Amniotic stem cell (primary cell): ENCODE data around the gene SSNA1.

Source experiments
- DNase-seq: peaks from one replicate; lab custom pipeline; 2025; lab: John Stamatoyannopoulos, UW

Gene SSNA1

DNA sequence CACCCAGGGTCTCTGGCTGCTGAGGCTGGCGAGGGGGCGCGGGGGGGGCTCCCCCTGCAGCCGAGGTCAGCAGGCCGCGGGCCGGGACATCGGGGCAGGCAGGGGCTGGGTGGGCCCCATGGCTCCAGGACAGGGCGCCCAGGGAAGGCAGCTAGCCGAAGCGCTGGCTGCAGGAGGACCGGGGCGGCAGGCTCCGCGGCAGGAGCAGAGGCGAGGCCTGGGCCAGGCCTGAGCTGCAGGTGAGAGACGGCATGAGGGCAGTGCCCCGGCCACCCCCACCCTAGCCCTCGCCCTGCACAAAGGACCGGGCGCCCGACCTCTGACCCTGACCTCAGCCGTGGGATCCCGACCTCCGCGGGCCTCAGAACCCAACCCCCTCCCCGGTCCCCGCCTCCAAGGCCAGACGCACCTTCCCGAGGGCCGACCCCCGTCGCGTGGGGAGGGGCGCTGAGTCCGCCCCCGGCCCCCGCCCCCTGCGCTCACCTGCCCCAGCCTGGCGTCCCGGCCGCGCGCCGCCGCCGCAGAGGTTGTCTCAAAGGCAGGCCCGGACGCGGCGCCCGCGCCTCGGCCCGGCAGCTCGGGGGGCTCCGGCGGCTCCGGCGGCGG is 33.1 kb downstream of the SSNA1 start:
- no peak for DNase-seq

DNA sequence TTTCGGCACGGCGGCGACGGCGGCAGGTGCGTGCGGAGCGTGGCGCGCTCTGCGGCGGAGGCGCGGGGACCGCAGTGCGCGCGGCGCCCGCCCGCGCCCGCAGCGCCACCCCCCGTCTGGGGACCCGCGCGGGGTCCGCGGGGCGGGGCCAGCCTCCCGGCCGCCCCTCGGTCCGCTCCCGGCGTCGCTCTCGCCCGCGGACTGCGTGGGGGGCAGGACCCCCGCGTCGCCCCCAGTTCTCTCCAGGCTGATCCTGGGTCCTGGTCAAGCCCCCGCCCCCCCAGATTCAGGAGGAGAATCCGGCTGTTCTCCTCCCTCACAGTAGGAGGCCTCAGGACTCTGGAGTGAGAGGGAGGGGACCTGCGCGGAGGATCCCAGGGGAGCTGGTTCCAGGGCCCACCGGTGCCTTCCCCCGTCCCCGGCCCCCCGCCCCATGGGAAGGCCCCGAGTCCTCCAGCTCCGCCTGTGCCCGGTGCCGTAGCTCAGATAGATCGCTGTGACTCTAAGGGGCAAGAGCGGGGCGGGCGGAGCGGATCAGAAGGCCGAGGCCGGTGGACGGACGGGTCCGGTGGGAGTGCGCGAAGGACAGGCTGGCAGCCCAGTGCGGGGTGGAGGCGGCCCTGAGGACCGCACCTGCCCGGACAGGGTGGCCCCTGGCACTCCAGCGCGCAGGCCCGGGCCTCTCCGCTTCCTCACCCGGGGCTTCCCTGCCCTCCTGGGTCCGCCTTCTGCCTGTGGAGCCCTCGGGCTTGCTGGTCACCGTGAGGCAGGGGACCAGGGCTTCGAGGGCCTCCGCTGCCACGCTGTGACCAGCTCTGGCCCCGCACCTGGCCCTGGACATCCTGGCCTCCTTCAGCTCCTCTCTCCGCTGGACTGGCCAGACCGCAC is 34.0 kb downstream of the SSNA1 start, which contains the start of gene RNF208:
TSS of gene RNF208 (minus strand) at position 51 of the 888 bp plus-strand sequence. CDS start 1,028 bp downstream, outside the sequence.
- no peak for DNase-seq

DNA sequence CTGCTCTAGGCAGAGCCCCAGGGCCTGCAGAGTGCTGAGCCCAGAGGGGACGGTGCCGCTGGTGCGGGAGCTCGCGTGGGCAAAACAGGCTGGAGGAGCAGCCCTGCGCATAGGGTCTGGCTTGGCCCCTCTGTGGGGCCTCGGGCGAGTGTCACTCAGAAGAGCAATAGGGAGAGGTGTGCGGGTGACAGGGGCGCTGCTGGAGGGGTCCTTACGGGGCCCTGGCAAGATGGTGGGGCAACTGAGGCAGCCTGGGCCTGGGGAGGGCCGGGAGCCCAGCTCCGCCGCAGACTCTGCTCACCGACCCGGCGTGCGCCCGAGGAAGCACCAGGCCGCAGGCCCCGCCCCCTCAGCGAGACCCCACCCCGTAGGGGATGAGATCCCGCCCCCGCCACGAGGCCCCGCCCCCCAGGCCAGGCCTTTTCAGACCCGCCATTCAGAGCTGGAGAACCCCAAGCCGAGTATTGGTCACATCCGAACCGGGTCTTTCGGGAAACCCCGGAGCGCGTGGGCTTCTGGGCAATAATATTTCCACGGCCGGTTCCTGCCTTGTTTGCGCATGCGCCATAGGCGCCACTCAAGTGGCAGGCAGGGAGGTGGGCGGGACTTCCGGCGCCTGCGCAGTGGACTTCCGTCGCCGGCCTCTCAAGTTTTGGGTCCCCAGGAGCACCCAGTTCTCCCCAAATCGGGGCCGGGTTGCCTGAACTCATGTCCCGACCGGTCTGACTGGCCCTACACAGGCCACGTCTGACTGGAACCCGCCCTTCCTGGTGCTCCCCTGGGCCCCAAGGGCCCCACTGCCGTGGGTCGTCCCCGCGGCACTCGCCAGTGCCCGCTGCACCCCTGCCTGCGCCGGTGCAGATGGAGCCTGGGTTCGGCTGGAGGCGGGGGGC is 34.8 kb downstream of the SSNA1 start:
- peak; percentile 95 for DNase-seq

DNA sequence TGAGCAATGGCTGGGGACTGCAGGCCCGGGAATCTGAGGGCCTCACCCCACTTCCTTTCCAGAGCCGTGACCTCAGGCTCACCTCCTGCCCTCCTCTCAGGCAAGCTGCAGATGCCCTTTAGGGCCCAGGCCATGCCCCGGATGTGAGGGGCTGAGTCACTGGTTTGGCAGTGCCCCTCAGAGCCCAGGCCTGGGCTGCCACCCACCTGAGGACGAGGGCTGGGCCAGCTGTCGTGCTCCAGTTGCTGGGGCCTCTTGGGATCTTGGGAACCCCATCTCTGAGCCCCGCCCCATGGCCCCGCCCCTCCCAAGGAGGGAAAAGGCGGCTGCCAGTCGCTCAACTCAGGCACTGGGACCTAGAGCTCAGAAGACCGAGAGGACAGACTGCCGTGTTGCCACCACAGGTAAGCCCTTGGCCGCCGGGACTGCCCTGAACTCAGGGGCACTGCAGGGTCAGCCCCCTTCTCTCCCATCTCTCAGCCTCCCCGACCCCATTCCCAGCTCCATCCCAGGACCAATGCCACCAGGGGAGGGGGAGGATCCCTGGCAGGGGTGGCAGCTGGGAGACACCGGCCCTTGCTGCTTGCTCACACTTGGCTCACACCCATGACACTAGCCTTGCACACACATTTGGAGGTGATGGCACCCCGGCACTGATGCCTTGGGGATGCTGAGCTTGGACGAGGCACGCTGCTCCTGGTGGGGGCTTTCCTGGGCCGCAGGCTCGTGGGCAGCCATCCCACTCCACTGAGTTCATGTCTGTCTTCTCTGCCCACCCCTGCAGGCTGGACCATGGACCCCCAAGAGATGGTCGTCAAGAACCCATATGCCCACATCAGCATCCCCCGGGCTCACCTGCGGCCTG is 36.6 kb downstream of the SSNA1 start, which contains the start of gene CYSRT1:
TSS of gene CYSRT1 (plus strand) at position 345 of the 865 bp plus-strand sequence. CDS start at position 793, 448 bp downstream.
- DNase-seq, result no peak

DNA sequence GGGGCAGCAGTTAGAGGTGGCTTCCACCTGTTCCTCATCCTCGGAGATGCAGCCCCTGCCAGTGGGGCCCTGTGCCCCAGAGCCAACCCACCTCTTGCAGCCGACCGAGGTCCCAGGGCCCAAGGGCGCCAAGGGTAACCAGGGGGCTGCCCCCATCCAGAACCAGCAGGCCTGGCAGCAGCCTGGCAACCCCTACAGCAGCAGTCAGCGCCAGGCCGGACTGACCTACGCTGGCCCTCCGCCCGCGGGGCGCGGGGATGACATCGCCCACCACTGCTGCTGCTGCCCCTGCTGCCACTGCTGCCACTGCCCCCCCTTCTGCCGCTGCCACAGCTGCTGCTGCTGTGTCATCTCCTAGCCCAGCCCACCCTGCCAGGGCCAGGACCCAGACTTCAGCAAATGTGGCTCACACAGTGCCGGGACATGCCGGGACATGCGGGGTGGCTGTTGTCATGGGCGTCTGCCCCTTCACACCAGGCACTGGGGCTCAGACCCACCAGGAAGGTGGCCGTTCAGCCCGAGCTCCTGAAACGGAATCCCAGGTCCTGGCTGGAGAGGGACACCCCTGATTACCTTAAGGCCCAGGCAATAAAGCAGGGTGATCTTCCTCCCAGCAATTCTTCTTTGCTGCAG is 37.3 kb downstream of the SSNA1 start:
- no peak for DNase-seq

DNA sequence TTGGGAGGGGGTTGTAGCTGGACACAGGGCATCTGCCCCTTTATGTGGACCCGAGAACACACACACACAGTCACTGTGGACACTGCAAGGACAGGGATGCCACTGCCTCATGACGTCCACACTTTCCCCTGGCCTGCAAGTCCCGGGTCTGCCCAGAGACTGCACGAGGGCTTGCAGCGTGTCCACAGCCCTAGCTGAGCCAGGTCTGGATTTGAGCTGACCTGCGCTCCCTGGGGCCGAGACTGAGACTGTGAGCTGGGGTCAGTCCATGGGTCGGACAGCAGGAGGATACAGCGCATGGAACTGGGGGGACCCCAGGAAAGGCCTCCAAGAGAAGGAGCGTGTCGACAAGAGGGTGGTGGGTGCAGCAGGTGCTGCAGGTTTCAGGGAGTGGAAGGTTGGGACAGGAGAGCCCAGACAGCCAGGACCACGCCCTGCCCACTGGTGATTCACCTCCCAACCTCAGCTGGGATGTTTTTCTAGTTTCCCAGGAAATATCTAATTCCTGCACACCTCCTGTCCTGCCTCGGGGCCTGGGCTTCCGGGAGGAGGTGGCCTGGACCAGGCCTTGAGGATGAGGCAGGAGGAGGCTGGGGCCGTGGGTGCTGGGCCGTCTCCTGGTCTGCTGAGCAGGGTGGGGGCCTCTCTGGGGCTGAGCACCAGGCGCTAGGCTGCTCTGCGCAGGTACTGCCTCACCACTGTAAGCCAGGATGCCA is 38.0 kb downstream of the SSNA1 start:
- no peak for DNase-seq

DNA sequence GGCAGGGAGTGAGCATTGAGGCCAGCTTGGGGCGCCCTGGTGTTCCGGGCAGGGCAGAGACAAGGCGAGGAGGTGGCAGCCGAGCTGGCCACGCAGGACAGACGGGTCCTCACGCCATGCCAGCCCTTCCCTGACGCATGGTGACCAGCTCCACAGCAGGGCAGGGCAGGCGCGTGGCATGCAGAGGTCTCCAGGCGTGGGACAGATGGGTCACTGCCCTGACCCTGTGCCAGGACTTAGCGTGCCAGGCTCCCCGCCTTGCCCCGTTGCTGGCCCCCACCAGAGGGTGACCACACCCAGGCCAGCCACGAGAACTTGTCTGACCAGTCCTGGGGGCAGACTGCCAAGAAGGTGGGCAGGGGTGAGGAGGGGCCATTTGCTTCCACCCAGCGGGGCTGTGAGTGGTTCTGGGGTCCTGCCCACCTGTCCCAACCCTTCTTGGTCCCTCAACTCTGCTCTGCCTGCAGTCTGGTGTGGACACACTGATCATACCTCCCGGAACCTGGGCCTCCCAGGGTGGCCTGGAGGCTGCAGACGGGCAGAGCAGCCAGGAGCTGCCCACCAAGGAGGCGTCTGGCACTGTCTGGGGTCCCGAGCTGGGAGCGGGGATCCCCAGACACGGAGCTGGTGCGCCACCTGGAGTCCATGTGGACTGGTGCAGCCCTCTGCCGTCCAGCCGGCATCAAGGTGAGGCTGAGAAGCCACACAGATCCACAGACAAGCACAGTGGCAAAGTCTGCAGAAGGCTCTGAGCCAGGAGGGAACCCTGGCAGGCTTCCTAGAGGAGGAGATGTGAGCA is 38.8 kb downstream of the SSNA1 start, which contains the start of gene RNF224:
TSS of gene RNF224 (plus strand) at position 449 of the 799 bp plus-strand sequence. CDS start 834 bp downstream, outside the sequence.
- DNase-seq, result peak; percentile 47

DNA sequence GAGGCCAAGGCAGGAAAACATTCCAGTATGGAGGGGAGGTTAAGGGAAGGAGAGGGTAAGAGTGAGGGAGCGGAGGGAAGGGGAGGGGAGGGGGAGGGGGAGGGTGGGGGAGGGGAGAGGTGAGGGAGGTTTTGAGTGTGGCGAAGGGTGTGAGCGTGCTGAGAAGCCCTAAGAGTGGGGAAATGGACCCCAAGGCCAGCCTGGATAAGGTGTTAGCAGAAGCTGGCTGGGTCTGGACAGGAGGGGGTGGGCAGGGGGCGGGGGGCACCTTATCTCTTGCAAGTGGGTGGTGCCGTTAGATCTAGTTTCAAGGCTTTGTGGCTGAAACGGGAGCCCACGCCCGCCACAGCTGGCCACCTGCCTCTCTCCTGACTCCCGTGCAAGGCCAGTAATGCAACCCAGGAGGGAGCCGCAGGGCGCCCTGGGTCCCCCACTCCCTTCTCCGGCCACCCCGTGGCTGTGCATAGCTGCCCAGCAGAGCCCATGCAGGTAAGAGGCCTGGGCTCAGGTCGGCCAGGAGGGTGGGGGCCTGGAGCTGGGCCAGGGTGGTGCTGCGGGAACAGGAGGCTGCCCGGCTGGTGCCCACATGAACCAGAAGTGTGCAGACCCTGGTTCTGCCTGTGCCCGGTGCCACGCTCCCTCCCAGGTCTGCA is 39.5 kb downstream of the SSNA1 start:
- DNase-seq, result no peak

DNA sequence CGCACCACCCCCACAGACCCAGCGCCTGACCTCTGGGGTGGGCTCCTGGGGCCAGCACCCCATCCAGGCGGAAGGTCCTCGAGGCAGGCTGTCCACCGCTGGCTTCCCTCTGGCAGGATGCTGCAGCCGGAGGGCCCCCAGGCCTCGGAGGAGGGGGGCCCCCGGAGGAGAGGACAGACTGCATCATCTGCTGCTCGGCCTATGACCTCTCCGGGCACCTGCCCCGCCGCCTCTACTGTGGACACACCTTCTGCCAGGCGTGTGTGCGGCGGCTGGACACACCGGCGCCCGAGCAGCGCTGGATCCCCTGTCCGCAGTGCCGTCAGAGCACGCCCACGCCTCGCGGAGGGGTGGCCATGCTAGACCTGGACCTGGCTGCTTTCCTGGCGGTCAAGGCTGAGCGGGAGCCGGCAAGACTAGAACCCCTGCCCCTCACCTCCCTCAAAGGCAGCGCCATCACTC is 40.1 kb downstream of the SSNA1 start:
- DNase-seq, result no peak

DNA sequence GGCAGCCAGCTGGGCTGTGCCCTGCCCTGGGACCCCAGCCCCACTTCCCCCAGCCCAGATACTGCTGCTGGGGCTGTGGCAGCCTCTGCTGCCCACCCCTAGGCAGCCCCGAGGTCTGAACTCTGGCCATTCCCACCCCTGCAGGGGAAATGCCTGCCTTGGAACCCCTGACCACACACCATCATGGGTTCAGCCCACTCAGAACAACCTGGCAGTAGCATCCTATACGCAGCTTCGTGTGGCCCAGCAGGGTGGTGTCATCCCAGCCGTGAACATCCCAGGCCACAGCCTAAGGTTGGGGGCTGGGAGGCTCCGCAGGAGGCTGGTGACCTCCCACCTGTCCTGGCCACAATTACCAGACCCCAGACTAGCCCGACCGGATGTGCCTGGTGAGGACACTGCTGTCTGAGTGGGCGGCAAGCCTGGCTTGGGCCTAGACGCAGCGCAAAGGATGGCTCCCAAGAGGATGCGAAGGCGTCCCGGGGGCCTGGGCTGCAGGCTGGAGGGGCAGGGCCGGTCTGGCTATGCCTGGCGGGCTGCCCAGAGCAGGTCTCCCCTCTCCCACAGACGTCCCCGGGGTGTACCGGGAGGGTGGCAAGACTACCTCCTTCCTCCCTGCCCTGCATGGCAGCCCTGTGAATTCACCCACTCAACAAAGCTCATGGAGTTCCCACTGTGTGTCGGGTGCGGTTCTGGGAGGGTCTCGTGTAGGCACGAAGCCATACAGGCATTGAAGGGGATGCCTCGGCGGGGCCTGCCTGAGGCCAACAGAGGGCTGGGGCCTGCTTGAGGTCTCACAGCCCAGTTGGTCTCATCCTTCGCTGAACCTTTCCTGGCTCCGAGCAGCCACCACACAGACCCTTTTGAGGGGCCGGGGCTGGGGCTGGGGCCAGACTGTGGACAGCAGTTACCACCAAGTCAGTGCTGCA is 40.8 kb downstream of the SSNA1 start:
- DNase-seq, result no peak

DNA sequence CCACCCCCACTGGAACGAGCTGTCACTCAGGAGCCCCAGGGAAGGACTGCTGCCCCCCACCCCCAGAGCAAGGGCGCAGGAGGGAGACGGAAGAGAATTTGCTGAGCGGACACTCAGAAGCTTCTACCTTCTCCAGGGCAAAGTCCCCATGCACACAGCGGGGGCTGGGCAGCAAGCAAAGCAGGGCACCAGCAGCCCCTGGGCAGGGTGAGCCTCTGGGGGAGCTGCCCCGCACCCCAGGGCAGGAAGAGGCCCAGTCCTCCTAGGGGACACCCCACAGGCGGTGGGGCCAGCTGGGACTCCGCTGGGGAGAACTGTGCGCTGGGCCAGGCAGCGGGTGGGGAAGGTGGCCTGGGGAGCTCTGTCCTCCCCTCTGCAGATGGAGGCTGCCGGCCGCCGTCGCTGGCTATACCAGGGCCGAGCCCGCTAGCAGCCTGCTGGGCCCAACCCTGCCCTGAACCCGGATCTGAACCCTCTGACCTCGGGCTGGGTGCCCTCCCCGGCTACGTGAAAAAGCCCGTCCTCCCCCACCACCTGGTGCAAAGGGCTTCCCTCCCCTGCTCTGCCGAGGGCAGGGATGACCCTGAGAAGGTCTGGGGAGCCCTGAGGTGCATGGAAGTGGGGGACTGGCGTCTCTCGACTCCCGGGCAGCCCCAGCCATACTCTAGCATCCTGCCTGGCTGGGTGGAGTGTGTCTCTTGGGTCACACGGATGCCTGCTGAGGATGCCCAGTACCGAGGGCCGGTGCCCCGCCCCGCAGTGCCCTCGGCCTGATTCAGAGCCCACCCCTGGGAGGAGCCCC is 41.6 kb downstream of the SSNA1 start:
- no peak for DNase-seq

DNA sequence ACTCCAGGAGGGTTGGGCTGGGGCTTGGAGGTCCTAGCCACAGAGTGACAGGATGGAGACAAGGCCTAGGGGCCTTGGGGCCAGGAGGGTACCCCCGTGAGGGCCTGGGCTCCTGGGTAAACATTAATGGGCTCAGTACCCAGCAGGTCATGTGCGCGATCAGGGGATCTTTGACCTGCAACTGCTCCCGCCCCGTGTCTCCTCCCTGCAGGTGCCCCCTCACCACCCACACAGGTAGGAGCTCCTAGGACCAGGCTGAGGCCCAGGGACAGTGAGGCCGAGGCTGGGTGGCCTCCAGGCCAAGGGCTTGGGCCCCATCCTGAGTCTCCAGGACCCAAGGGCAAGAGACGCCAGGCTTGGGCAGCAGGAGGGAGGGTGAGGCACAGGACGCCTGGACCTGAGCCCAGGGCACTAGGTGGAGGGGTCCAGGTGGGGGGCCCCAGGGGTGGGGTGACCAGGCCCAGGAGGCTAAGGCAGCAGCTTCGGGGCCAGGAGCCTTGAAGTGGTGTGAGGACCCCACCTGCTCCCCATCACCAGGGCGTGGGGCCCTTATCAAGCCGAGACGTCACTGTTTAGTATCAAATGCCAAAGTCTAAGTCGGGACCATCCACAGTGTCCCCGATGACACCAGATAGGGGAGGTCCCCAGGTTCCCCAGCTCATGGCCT is 42.4 kb downstream of the SSNA1 start, which contains the start of gene SLC34A3:
TSS of gene SLC34A3 (plus strand) at position 197 of the 667 bp plus-strand sequence. CDS start 802 bp downstream, outside the sequence.
- no peak for DNase-seq

DNA sequence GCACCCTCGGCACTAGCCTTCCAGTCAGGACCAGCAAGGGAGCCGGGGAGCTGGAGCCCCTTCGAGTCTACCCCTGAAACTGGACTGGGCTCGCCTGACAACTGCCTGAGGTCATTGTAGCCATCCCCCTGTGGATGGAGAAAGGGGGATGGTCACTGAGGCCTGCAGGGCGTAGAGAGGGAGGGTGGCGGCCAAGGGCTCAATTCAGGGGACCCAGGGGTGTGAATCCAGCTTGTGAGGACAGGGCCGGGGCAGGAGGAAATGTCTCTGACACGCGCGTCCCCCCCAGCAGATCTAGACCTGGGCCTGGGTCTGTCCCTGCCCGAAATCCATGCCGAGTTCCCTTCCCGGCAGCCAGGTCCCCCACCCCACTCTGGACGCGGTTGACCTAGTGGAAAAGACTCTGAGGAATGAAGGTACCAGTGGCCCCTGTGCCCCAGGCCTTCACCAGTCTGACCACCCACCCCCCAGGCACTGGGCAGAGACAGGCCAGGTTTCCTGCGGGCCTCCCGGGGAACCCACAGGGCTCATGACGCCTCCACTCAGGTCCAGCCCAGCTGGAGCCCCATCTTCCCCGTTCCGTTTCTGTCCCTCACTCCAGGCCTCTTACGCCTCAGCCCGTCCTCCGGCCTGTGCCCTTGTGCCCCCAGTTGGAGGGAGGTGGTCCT is 43.0 kb downstream of the SSNA1 start:
- DNase-seq, result no peak

DNA sequence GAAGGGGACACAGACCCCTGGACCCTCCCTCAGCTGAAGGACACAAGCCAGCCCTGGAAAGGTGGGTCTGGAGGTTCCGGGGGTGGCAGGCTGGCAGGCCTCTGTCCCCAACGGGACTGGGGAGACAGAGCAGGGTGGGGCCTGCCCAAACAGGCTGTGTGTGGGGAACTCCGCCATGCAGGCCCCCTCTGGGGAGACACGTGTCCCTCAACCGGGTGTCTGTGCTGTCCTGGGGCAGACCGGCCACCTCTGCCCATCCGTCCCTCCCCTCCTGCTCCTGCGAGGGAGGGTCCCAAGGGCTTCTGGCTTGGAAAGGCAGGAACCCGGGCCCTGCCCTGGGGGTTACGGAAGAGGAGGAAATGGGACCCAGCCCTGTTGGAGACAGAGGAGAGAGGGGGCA is 43.6 kb downstream of the SSNA1 start:
- DNase-seq, result no peak

DNA sequence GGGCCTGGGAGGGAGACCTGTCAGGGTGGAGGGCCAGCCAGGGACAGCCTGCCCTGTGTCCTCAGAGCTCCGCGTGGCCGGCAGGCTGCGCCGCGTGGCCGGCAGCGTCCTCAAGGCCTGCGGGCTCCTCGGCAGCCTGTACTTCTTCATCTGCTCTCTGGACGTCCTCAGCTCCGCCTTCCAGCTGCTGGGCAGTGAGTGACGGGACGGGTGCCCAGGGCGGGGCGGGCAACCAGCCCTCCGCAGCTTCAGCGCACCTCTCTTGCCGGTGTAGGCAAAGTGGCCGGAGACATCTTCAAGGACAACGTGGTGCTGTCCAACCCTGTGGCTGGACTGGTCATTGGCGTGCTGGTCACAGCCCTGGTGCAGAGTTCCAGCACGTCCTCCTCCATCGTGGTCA is 44.0 kb downstream of the SSNA1 start:
- DNase-seq, result no peak
